Measurements from ENCODE around the gene PHACTR1.
"Not testable (repeated sequence)": the region's sequence is repeated elsewhere in the genome, so short reads cannot be mapped to it uniquely, and the experiment has no call there.

Gene PHACTR1

DNA sequence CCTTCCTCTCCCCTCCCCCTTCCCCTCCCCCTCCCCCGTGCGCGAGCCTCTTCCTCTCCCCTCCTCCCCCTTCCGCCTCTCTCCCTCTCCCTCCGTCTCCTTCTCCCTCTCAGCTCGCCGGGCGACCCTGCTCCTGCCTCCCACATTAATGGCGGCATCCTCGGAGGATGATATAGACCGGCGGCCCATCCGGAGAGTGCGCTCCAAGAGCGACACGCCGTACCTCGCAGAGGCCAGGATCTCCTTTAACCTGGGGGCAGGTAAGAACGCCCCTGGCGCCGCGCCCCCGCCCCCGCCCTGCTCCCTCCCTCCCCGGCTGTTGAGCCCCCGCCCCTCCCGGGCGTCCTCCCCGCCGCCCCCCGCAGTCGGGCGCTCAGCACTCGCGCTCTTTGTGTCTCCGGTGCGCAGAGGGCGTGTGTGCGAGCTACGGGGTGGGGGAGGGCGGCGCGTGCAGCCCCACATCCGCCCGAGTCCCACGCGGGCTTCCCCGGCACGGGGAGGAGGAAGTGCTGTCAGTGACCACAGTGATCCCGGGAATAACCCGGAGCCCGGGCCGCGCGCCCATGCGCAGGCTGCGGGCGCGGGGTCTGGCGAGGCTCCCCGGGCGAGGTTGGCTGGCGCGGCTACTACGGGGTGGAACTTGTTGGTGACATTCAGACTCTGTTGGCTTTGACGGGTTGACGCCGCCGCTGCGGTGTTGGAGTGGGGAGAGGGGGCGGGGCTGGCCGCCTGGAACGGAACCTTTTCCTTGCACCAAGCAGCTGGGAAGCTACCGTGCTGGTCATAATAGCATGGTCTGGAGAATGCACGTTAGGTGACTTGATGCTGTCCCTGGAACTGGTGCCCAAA, 33.2 kb downstream of the PHACTR1 start:
- DNase-seq (ENCODE audit: low read depth in 3 of 3), result no peak

DNA sequence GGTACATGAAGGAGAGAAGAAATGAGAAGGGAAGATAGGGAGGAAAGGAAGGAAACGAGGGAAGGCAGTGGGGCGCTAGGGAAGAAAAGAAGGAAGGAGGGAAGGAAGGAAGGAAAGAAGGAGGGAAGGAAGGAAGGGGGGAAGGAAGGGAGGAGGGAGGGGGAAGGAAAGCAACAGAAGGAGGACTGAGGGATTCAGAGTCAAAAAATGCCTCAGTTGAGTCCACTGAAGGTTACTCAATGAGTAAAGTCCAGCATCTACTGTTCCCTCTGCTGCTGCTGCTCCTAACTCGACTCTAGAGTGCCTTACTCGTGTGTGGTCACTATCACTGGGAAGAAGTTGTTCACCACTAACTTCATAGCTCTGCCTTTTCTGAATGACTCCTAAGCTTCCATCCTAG, 33.8 kb downstream of the PHACTR1 start:
- no peak for DNase-seq (ENCODE audit: low read depth in 3 of 3)

DNA sequence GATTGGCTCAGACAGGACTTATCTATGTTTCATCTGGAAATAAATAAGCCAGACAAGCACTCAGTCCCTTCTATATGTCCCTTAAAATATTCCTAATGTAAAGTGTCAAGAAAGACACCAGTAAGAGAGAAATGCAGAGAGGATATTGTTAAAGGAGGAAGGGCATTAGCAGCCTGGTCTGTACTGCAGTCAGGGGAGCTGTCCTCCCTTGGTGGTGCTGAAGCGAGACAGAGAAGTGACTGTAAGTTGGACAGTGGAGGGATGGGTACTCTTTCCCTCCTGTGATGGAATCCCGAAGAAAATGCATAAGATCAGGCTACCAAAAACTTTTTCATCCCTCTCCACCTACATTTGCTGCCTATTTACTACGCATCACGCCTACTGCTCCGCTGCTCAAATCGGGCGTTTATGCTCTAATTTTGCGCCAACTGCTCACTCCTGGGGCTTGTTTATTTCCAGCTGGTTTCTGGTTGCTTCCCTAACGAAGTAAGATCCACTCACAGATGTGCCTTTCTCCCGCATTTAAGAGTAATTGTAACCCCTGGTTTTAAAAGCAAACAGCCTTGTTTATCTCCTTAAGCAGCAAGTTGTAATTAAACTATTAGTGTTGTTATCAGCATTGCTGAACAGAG, 35.2 kb downstream of the PHACTR1 start:
- DNase-seq (ENCODE audit: low read depth in 3 of 3), result peak in 1 of 3 donors; percentile 17

DNA sequence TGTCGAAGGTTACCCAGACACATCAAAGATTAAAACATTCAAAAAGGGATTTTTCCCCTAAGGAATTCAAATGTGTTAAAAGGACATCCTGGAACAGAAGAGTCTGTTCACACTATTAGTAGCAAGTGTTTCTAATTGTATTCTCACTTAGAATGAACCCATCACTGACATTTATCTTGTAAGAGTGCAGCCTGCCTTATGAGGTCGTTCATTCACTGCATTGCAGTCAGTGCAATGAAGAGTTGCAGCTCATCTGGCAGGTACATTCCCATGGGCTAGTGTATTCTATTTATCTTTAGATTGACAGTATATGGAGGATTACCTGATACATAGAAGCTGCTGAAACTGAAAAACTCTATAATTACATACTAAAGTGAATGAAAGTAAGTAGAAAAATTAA, 36.5 kb downstream of the PHACTR1 start:
- DNase-seq (ENCODE audit: low read depth in 3 of 3), result no peak

DNA sequence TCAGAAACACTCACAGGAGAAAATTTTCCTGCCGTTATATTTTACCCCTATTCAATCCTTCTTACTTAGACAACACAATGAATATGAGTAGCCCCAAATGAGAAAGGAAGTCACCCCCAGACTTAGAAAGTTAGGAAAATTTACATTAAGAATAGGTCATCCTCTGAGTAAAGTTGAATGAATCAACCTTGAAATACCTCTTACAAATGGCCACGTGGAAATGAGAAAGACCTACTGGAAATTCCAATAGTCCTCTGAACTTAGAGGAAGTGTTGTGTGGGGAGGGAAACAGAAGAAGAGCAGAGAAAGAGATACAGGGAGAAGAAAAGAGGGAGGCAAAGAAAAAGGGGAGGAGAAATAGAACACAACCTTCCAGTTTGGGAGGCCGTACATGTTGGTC, 43.7 kb downstream of the PHACTR1 start:
- DNase-seq (ENCODE audit: low read depth in 3 of 3), result no peak

DNA sequence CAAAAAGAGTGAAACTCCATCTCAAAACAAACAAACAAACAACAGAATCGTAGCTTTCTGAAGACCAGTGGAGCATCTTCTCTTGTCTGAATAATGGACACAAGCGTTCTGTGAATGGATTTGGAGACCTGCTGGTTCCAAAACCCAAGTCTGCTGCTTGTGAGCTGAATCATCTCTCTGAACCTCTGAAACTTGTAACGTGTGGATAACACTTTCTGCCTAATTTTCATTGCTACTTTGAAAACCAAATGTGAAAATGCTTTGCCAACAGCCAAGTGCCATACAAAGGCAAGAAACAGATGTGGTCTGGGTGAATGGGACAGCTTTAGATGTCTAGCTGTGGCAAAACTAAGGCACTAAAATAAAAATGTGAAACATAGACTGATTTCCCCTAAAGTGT, 44.3 kb downstream of the PHACTR1 start:
- DNase-seq (ENCODE audit: low read depth in 3 of 3), result no peak

DNA sequence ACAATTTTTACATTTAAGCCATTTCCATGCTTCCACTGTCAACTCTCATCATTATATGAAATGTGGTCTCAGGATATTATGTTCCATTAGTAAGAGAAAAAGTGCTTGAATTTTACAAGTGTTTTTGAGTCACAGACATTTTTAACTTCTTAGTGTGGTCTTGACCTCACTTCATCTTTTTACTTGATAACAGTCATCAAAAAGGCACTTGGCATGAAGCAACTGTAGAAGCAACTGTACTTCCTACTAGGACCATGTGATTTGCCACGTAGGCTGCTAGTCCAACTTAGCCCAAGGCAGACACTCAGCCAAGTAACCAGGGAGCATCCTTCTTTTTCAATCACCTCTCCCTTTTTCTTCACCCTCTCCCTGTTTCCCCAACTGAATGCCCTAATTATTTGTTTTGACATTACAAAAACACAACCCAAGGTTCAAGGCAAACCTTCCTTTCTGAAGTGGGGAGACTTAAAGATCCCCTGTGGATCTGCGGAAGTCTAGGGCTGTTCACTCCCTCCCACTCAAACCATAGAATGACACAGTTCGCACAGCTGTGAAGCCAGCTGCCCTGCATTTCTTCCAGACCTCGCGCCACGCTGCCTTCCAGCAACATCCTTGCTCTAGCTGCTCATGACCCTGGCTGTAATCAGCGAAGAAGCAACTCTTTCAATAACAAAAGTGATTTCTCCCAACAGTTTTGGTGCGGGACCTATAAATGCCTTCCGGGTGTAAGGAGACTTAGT, 45.0 kb downstream of the PHACTR1 start:
- DNase-seq (ENCODE audit: low read depth in 3 of 3), result no peak

DNA sequence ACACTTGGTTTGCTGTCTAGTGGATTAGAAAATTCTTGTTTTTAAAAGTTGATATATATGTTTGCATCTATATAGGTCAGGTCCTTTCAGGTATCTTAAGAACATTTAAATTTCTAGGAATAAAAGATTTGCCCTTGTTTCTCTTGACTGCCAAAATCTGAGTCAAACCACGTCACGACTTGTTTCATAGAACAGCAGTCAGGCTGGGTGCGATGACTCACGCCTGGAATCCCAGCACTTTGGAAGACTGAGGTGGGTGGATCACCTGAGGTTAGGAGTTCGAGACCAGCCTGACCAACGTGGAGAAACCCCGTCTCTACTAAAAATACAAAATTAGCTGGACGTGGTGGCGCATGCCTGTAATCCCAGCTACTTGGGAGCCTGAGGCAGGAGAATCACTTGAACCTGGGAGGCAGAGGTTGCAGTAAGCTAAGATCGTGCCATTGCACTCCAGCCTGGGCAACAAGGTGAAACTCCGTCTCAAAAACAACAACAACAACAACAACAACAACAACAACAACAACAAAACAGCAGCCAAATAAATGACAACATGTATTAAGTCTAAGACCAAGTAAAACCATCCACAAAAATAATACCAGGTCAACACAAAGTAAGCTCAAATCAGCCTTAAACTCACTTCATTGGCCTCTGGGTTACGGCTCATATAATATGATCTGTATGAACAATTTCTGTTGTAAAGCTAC, 46.3 kb downstream of the PHACTR1 start:
- not testable (repeated sequence) for DNase-seq (ENCODE audit: low read depth in 3 of 3)

DNA sequence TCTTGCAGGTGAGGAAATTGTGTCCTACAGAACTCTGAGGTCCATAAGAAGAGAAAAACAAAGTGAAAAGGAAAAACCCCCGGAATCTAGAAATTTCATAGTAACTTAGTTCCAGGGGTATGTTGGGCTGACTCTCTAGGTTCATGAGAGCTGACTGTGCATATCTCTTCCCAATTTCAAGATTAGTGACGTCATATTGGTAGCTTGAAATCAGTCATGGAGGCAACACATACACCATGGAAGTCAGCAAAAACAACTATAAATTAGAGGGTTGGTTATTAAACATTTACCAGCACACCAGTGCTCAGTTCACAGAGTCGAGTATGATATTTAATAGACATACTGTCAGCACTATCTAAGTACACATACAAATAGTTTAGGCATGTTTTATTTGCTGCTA, 49.8 kb downstream of the PHACTR1 start:
- no peak for DNase-seq (ENCODE audit: low read depth in 3 of 3)

DNA sequence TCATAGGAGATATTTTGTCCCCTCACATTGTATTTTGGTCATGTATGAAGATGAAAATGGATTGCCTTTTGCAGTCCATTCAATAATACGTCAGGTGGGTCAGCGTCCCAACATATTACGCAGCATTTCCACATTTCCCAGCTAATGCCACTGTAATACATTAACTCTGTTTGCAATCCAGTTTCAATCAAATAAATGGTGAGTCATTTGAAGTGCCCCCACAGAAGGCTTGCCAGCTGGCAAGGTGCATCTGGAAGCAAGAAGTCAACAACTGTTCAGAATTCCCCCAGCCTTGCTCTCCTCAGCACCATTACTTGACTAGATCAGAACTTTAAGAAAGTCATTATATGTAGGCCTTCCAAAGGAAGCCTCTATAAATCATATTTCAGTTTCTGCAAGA, 50.4 kb downstream of the PHACTR1 start:
- no peak for DNase-seq (ENCODE audit: low read depth in 3 of 3)

DNA sequence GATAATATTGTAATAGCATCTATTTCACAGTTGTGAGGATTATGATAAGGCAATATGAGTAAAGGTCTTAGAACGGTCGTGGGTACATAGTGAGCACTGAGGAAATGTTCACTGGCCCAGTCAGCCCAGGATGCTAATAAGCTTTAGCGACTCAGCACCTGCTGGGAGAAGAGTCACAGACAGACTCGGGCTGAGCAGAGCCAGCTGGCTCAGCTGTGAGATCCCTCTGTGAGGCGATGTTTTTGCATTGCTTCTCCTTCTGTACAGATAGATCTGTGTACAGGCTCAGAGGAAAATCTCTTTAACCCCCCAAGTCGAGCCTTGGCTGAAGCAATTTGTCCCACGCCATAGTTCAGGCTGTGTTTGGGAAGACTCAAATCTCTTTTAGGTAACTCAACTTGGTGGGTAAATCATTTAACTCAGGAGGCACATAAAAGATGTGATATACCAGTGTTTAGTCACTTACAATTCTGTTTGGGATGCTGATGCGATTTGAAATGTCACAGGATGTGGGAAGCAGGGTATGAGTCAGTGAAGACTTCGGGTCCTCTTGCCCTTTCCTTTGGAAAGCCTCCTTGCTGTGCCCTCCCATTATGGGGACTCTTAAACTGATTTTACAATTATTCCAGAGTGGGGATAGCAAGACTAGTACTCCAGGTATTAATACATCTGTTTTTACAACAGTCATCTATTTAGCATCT, 53.1 kb downstream of the PHACTR1 start:
- no peak for DNase-seq (ENCODE audit: low read depth in 3 of 3)

DNA sequence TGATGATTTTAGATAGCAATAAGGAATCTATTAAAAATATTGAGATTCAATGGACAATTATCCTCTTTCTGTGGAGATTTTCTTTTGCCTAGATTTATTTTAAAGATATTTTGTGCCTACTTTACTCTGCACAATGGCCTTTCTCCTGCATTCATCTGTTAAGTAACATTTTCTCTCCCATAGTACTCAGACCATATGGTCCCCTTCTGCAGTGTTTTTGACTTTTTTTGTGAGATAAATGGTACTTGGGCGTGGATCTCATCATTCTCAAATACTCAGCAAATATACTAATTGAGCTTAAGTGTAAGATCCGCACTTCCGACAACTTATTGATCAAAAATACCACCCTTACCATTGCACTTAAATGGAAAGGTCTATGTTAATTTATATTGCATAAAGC, 55.8 kb downstream of the PHACTR1 start:
- no peak for DNase-seq (ENCODE audit: low read depth in 3 of 3)

DNA sequence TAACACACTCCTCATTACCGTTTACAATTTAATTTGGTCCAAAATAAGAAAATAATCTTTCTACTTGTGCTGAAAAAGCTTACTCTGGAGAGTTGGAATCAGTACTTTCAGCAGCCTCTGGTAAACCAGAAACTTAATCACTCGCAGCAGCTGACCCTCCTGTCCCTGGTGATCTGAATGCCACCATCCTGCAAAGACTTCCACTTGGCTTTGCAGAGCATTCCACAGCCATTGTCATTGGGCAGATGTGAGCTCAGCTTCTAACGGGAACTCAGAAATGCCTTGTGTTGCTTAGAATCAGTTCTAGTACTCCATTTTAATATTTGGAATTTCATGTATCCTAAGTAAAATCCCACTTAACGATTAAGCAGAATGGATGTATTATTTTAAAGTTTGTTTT, 59.7 kb downstream of the PHACTR1 start:
- no peak for DNase-seq (ENCODE audit: low read depth in 3 of 3)

DNA sequence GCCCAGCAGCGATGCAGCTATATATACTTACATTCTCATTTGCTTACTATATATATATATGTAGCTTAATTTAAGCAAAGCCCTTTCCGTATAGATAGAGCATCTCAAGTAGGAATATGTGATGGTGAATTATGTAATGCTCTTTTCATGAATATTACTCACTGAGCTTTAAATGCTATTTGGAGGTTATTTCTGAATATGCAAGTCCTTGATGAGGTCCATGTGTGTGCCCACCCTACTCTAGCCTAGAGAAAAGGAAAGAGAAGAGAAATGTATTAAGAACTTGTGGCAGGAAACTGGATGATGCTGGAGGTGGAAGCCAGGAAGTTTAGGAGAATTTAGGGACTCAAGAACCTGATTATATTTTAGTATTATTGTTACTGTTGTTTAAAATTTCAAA, 63.2 kb downstream of the PHACTR1 start:
- DNase-seq (ENCODE audit: low read depth in 3 of 3), result no peak

DNA sequence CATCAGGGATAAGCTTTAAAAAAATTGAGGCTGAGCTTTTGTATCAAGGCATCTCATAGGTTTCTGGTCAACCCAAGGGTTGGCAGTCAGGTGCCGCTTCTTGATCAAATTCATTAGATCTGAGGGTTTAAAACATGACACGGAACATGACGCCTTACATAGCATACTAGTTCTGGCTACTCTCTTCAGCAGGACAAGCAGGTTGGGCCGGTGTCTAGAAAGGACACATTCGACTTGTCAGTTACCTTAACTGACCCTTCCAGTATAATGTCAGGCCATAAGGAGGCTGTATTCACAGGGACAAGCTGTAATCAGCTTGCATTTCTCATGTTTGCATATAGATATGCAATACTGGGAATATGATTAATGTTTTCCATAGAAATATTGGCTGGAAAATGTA, 65.6 kb downstream of the PHACTR1 start:
- no peak for DNase-seq (ENCODE audit: low read depth in 3 of 3)

DNA sequence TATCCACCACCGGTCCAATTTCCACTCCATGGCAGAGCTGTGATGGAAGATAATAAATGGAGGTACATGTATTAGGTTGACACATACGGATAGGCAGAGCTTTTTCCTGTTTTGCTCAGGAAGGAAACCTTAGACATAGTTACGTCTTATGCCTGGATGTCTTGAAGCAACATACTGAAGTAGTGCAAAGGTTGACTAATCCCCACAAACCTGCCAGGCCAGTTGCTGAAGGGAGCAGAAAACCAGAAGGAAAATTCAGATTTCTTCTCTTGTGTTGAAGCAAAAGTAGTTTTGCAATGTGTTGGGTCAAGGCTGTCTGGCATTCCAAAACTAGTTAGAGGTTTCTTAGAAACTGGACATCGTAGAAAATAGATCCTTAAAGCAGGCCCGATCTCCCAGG, 68.7 kb downstream of the PHACTR1 start:
- no peak for DNase-seq (ENCODE audit: low read depth in 3 of 3)

DNA sequence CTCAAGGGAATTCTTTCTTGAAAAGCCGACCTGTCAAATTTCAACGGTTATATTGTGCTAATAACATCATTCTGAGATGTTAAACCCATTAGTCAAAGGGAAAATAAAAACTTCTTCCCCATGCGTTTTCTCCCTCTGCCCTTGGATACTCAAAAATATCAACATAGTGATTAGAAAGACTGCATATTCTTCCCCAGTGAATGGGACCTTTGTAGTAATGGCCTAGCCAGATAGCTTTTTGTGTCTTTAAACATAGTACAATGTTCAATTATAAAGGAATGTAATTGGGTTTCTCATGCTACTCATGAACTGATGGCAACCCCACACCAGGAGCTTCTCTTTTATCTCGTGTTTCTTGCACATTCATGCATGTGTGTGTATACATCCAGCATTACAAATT, 69.4 kb downstream of the PHACTR1 start:
- DNase-seq (ENCODE audit: low read depth in 3 of 3), result no peak

DNA sequence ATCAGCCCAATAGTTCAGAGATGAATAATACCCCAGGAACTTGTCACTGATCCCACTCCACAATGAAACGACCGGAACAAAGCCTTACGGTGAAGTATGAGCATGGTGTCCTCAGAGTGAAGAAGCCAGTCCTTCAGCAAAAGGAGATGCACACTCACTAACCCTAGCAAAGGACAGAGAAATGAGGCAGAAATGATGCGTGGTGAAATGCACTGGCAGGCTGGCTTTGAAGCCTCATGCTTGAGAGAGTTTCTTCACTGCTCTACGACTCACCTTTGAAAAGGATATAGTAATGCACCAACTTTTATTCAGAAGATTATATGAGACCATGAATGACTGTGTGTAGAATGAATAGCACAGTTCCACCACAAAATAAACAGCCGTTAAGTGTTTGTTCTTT, 74.8 kb downstream of the PHACTR1 start:
- DNase-seq (ENCODE audit: low read depth in 3 of 3), result no peak

DNA sequence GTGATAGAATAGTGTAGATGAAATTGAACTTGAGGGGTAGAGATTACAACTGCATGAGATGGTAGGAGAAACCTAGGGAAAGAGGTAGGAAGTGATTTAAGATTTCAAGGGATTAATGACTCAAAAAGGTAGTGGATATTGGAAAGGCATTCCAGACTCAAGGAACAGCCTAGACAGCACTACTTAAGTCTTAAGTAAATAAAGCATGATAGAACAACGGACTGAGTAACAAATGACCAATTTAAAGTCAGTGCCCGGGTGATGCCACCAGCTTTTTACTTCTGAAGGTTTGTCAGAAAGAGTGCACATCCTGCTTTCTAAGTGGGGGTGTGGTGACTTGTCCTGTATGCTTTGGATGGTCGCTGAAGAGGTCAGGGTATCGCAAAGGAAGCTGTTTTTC, 81.8 kb downstream of the PHACTR1 start:
- DNase-seq (ENCODE audit: low read depth in 3 of 3), result no peak

DNA sequence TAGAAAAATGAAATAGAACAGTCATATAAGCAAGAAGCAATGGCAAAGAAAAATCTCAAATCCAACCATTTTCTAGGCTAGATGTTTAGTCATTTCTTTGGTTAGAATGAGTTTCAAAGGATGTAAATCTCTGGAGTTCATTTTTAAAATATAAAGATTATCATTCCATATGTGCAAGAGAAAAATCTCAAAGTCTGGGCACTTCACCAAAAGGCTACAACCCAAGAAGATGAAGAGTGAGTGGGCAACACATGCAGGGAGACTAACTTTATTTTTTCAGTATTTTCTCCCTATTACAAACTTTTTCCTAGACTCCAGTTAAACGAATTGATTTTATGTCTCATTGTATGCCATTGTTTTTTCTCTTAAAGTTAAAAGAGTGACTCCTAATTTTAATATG, 83.6 kb downstream of the PHACTR1 start:
- DNase-seq (ENCODE audit: low read depth in 3 of 3), result no peak

DNA sequence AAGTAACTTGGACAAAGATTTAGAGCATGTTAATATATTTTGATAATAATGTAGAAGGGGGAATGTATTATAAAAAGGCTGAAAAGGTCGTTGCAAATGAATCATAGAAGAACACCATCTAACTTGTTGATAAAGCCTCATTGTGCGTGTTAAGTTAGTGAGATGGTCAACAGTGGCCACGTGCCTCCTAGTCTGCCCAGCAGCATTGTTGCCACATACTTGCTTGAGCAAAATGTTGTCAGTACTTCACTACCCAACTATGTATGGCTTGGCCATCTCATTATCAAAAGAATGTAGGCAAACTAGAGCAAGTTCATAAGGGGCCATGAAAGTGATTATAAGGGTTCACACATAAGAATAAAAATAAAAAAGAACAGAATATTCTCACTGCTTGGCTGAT, 84.6 kb downstream of the PHACTR1 start:
- no peak for DNase-seq (ENCODE audit: low read depth in 3 of 3)

DNA sequence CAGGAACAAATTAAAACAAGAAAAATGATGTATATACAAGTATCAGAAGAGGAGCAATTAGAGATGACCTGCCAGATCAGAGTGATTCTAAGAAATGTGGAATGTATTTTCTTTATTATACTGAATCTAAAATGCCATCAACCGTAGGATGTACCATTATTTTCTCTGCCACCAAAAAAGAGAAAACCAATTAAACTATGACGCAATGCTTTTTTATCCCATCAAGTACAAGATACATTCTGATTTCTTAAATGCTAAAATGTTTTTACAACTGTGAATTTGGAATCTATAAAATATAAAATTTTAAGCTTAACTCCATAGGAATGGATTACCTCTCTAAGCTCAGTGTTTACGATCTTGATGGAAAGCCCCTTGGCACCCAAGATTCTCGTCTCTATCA, 85.9 kb downstream of the PHACTR1 start:
- no peak for DNase-seq (ENCODE audit: low read depth in 3 of 3)
